ENCODE data around the gene LEO1. TPM values are rescaled to one million over a fixed set of nuclear protein-coding genes. Genes with fewer than 3 reads are reported as not detected.

Gene LEO1
- total RNA-seq, 4 donors from 2014 or later: 8.6 to 45.3 (median 27.8) TPM

GRCh38 chr15:51970132-51970817 is 1.3 kb downstream of the LEO1 start:
- no peak for DNase-seq
- peaks cover 0 to 12% of the 10 kb centered on the region in 2 donors for H3K9me3 ChIP-seq
- no peaks in the 10 kb centered on the region for H3K4me1 ChIP-seq
- no peaks in the 10 kb centered on the region for H3K27me3 ChIP-seq
- H3K4me3 ChIP-seq: peak overlapping the region in 1 of 2 donors; percentile 71
- H3K36me3 ChIP-seq: no peaks in the 10 kb centered on the region
- no peak for TF ChIP-seq CTCF (IDR thresholded peaks at IDR 0.05)
- no peak for TF ChIP-seq POLR2A (IDR thresholded peaks at IDR 0.05)
- intact Hi-C loops (cut with DNase I; ENCODE audit: low total_unique reads): no loop called here
- H3K27ac ChIP-seq: no peak overlapping the region

GRCh38 chr15:51969728-51970127 is 1.9 kb downstream of the LEO1 start:
- H3K27ac ChIP-seq: no peak overlapping the region
- H3K4me3 ChIP-seq: no peak overlapping the region
- intact Hi-C loops (cut with DNase I; ENCODE audit: low total_unique reads): no loop called here
- TF ChIP-seq CTCF (IDR thresholded peaks at IDR 0.05): no peak
- TF ChIP-seq POLR2A (IDR thresholded peaks at IDR 0.05): no peak
- DNase-seq: no peak
- H3K9me3 ChIP-seq: peaks cover 0 to 12% of the 10 kb centered on the region in 2 donors
- no peaks in the 10 kb centered on the region for H3K27me3 ChIP-seq
- H3K36me3 ChIP-seq: no peaks in the 10 kb centered on the region
- H3K4me1 ChIP-seq: no peaks in the 10 kb centered on the region

GRCh38 chr15:51967583-51967982 is 4.0 kb downstream of the LEO1 start:
- H3K4me1 ChIP-seq: no peaks in the 10 kb centered on the region
- TF ChIP-seq POLR2A (IDR thresholded peaks at IDR 0.05) (no peak), CTCF (IDR thresholded peaks at IDR 0.05) (no peak)
- H3K27me3 ChIP-seq: no peaks in the 10 kb centered on the region
- H3K27ac ChIP-seq: no peak overlapping the region
- intact Hi-C loops (cut with DNase I; ENCODE audit: low total_unique reads): no loop called here
- H3K4me3 ChIP-seq: no peak overlapping the region
- H3K9me3 ChIP-seq: peaks cover 0 to 12% of the 10 kb centered on the region in 2 donors
- DNase-seq: no peak
- no peaks in the 10 kb centered on the region for H3K36me3 ChIP-seq

- no peak for TF ChIP-seq CTCF (IDR thresholded peaks at IDR 0.05)
- TF ChIP-seq POLR2A (IDR thresholded peaks at IDR 0.05): no peak
- Histone ChIP-seq H3K4me3 (no peak overlapping the region), H3K36me3 (no peaks in the 10 kb centered on the region), H3K27ac (no peak overlapping the region), H3K27me3 (no peaks in the 10 kb centered on the region), H3K9me3 (peaks cover 0 to 12% of the 10 kb centered on the region in 2 donors), H3K4me1 (no peaks in the 10 kb centered on the region)
- DNase-seq: no peak
- intact Hi-C loops (cut with DNase I; ENCODE audit: low total_unique reads): no loop called here
Observed at GRCh38 chr15:51966192-51966591, 5.4 kb downstream of the LEO1 start.

GRCh38 chr15:51965691-51966090 is 5.9 kb downstream of the LEO1 start:
- no peak overlapping the region for H3K4me3 ChIP-seq
- peaks cover 0 to 12% of the 10 kb centered on the region in 2 donors for H3K9me3 ChIP-seq
- H3K27ac ChIP-seq: no peak overlapping the region
- TF ChIP-seq CTCF (IDR thresholded peaks at IDR 0.05): no peak
- no peak for TF ChIP-seq POLR2A (IDR thresholded peaks at IDR 0.05)
- H3K27me3 ChIP-seq: no peaks in the 10 kb centered on the region
- DNase-seq: no peak
- intact Hi-C loops (cut with DNase I; ENCODE audit: low total_unique reads): no loop called here
- no peaks in the 10 kb centered on the region for H3K4me1 ChIP-seq
- no peaks in the 10 kb centered on the region for H3K36me3 ChIP-seq
